Breast epithelium (tissue), 4 donors: ENCODE data around the gene SLC39A7. TPM values are rescaled to one million over a fixed set of nuclear protein-coding genes. Genes with fewer than 3 reads are reported as not detected.

Source experiments
- DNase-seq, 2 donors: peaks; one replicate each; pipeline ENCODE4 v3.0.0-alpha.2; 2019; ENCODE audit warnings: low spot score in 2 of 2
- H3K27ac ChIP-seq, 2 donors: fragments of 200-600 bp; sonication (generic) in 1 of 2; one replicate each; pipeline ENCODE4 v1.5.1; 2016 to 2019; ENCODE audit warnings: mild to moderate bottlenecking in 1 of 2
- H3K27me3 ChIP-seq, 2 donors: fragments of 200-600 bp; sonication (generic) in 1 of 2; one replicate each; pipeline versions ENCODE4 v1.5.1 to v1.6.0; 2017 to 2019; ENCODE audit warnings: control low read depth in 1 of 2, mild to moderate bottlenecking in 1 of 2
- H3K36me3 ChIP-seq: fragments of 200-600 bp; one replicate; pipeline ENCODE4 v1.5.1; 2019
- H3K4me1 ChIP-seq, 2 donors: fragments of 200-600 bp; sonication (generic); one replicate each; pipeline ENCODE4 v1.5.1; 2016 to 2019; ENCODE audit warnings: control low read depth in 1 of 2
- H3K4me3 ChIP-seq, 3 donors: fragments of 200-600 bp; sonication (generic); 1 replicate in 2 of 3; 2 replicates in 1 of 3; pipeline ENCODE4 v1.5.1; 2016 to 2019; ENCODE audit warnings: mild to moderate bottlenecking in 3 of 3, moderate library complexity in 2 of 3
- H3K9me3 ChIP-seq, 2 donors: fragments of 200-600 bp; sonication (generic) in 1 of 2; one replicate each; pipeline ENCODE4 v1.5.1; 2016 to 2019; ENCODE audit warnings: control low read depth in 1 of 2
- CTCF ChIP-seq, 3 donors: fragments of 450-650 bp; IDR thresholded peaks; one replicate each; pipeline ENCODE4 v1.5.1; 2016 to 2017; ENCODE audit warnings: antibody characterized with exemption in 3 of 3, mild to moderate bottlenecking in 3 of 3, moderate library complexity in 3 of 3
- POLR2A ChIP-seq: fragments of 450-650 bp; IDR thresholded peaks from one replicate; pipeline ENCODE4 v1.6.1; 2016; ENCODE audit warnings: antibody characterized with exemption, mild to moderate bottlenecking, moderate library complexity
- POLR2AphosphoS5 ChIP-seq, 3 donors: sonication (generic); formaldehyde crosslinking; IDR thresholded peaks; one replicate each; pipeline ENCODE4 v1.6.1; 2017; ENCODE audit warnings: antibody characterized with exemption in 3 of 3
- intact Hi-C: fragments of 100-400 bp; cut with DNase I; formaldehyde crosslinking; loops from one replicate; pipeline ENCODE4 v1.15.1; 2023; ENCODE audit warnings: low total_unique reads
- total RNA-seq, 3 donors: library from RNA; depleted of rRNA; stranded (reverse); fragments of >200 nt; gene quantifications; one replicate each; pipeline ENCODE4 v1.1.0, GENCODE V29; 2016

Gene SLC39A7
- total RNA-seq, 3 donors from 2014 or later: 55.0 to 79.3 (median 74.1) TPM

DNA sequence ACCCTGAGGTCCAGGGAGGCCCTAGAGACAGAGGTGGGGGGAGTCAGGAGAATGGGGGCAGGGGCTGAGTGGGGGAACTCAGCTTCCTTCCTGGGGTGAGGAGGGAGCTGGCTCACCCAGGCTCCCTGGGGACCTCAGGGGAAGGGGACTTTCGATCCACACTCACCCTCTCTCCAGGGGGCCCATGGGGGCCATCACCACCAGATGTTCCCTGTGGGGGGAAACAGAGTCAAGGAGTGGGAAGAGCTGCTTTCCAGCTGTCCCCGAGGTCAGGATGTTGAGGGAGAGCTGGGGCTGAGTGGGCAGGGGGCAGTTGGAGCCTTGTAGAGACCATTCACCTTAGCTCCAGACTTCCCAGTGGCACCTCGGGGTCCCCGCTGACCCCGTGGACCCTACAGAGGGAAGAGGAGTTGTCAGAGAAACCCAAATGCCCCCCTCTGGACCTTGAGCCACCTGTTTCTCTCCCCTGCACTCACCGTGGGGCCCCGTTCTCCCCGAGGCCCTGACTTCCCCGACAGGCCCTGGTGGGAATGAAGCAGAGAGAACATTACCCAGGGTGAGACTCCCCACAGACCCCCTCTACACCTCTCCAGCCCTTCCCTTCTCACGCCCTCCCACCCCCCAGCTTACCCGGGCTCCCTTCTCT is 27.0 kb upstream of the SLC39A7 start:
- TF ChIP-seq POLR2A: no peak
- no peak for TF ChIP-seq POLR2AphosphoS5 (IDR thresholded peaks at IDR 0.05)
- no peak for TF ChIP-seq CTCF (IDR thresholded peaks at IDR 0.05)
- no peak for DNase-seq
- intact Hi-C loops: no loop called here

DNA sequence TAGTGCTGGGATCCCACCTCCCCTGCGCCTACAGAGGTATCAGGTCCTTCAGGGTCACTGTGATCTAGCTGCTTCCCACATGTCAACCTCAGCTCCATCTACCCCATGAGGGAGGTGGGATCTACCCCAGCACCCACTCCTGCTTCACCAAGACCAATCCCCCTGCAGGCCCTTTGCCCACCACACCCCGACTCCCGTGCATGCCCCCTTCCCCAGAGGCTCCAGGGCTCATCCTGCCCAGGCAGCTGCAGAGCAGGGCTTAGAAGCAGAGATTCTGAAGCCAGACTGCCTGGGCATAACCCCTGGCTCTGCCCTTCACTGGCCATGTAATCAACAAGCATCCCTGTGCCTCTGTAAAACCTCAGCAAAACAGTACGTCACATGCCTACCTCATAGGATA is 25.9 kb upstream of the SLC39A7 start:
- no peaks in the 10 kb centered on the region for H3K9me3 ChIP-seq
- no peak for TF ChIP-seq POLR2AphosphoS5 (IDR thresholded peaks at IDR 0.05)
- TF ChIP-seq POLR2A: no peak
- no peak for TF ChIP-seq CTCF (IDR thresholded peaks at IDR 0.05)
- H3K27me3 ChIP-seq: no peaks in the 10 kb centered on the region
- H3K4me1 ChIP-seq: no peaks in the 10 kb centered on the region
- H3K36me3 ChIP-seq: no peaks in the 10 kb centered on the region
- intact Hi-C loops: no loop called here
- H3K4me3 ChIP-seq: no peak overlapping the region
- no peak overlapping the region for H3K27ac ChIP-seq
- no peak for DNase-seq

More for the DNA sequence above, 27.0 kb upstream of the SLC39A7 start:
- Histone ChIP-seq H3K4me1 (no peaks in the 10 kb centered on the region), H3K36me3 (no peaks in the 10 kb centered on the region), H3K4me3 (no peak overlapping the region), H3K9me3 (no peaks in the 10 kb centered on the region), H3K27me3 (no peaks in the 10 kb centered on the region), H3K27ac (no peak overlapping the region)

DNA sequence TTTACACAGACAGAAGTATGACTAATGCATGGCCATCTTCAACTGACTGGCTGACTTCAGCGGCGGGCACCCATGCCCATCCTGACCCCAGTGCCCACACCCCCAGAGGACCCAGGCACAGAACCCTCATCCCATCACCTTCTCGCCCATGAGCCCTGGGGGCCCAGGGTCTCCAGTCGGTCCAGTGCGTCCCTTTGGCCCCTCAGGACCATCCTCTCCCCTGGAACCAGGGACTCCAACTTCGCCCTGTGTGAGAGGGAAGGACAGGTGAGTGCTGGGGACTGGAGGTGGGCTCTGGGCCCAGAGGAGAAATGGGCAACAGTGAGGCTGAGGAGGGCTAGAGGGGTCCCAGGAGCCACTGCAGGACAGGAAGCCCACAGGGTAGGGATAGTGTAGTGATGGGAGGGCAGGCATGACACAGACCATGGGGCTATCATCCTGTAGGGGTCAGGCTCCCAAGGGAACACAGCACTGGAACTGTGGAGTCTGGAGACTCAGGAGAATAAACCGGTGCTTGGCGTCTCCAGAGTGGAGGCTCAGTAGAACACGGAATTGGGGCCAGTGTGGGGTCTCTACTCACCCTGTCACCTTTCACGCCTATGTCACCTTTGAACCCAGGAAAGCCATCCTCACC is 25.1 kb upstream of the SLC39A7 start:
- TF ChIP-seq CTCF (IDR thresholded peaks at IDR 0.05) (no peak), POLR2A (no peak), POLR2AphosphoS5 (IDR thresholded peaks at IDR 0.05) (no peak)
- no peaks in the 10 kb centered on the region for H3K27me3 ChIP-seq
- no peaks in the 10 kb centered on the region for H3K4me1 ChIP-seq
- no peaks in the 10 kb centered on the region for H3K36me3 ChIP-seq
- no peak overlapping the region for H3K4me3 ChIP-seq
- no peak overlapping the region for H3K27ac ChIP-seq
- no peak for DNase-seq
- no peaks in the 10 kb centered on the region for H3K9me3 ChIP-seq
- intact Hi-C loops: no loop called here

DNA sequence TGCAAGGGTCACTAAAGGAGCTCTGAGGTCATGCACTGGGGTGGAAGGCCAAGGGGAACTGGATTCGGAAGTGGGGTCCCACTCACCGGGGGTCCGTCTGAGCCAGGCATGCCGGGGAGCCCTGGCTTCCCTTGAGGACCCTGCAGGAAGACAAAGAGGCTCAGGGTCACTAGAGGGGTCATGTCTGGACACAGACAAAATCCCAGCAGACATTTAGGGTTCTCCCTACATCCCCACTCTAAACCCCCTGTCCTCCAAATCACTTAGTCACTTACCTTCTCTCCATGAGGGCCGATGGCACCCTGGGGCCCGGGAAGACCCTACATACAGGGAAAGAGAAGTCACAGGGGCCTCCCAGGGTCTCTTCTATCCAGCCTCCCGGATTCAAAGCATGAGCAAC is 23.8 kb upstream of the SLC39A7 start:
- no peak for DNase-seq
- H3K4me3 ChIP-seq: no peak overlapping the region
- H3K36me3 ChIP-seq: no peaks in the 10 kb centered on the region
- intact Hi-C loops: no loop called here
- no peak overlapping the region for H3K27ac ChIP-seq
- no peaks in the 10 kb centered on the region for H3K9me3 ChIP-seq
- no peaks in the 10 kb centered on the region for H3K27me3 ChIP-seq
- no peaks in the 10 kb centered on the region for H3K4me1 ChIP-seq
- TF ChIP-seq POLR2AphosphoS5 (IDR thresholded peaks at IDR 0.05) (no peak), CTCF (IDR thresholded peaks at IDR 0.05) (no peak), POLR2A (no peak)
